ENCODE data around the gene PLXNA3. TPM values are rescaled to one million over a fixed set of nuclear protein-coding genes. Genes with fewer than 3 reads are reported as not detected.

PLXNA3 gene
- polyA plus RNA-seq, 3 donors: 0.02 to 10.9 TPM; not detected in 1

DNA sequence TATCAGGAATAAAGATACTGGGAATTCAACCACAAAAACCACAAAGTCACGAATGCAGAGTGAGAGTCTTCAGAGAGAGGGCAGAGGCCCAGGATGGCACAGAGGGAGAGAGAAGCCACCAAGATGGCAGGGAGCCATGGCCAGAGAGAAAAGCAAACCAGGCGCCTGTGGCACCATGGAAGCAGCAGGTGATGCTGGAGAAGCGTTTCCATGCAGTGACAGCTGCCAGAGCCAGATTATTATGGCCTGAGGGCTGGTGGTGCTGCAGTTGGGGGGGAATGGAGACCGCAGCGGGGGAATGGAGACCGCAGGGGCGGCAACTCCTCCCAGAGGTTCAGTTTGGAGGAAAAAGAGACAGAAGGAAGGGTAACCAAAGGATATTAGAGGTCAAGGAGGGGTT, 40.9 kb upstream of the PLXNA3 start:
- Mint-ChIP-seq H3K27ac (peak overlapping the region in 3 of 7 donors; percentile 68 to 72 (median 72)), H3K9me3 (peaks cover 0 to 4% (median 0%) of the 10 kb centered on the region in 7 donors), H3K27me3 (ENCODE audit: low read depth in 3 of 3) (peaks cover 0 to 3% (median 0%) of the 10 kb centered on the region in 3 donors), H3K4me1 (peaks cover 6% of the 10 kb centered on the region), H3K4me3 (no peak overlapping the region), H3K36me3 (peaks cover 15 to 38% of the 10 kb centered on the region in 2 donors)
- intact Hi-C loops (cut with micrococcal nuclease): no loop called here
- Histone ChIP-seq H2AFZ (ENCODE audit: insufficient read depth, low read depth, low read length, poor library complexity, severe bottlenecking) (no peak overlapping the region), H3K4me1 (ENCODE audit: control insufficient read depth in 1 of 2, insufficient read depth in 2 of 2, low read length in 2 of 2) (peaks cover 12 to 15% of the 10 kb centered on the region in 2 donors), H3K79me2 (ENCODE audit: insufficient read depth, low read length) (peaks cover 11% of the 10 kb centered on the region), H3K4me3 (replicated peaks in 1 of 3; ENCODE audit: low read depth in 2 of 3, low read length in 3 of 3) (no peak overlapping the region), H3K27ac (ENCODE audit: low read depth in 1 of 2, low read length in 2 of 2) (no peak overlapping the region), H3K9me3 (replicated peaks in 1 of 2; ENCODE audit: control insufficient read depth in 1 of 2, insufficient read depth in 1 of 2, low read length in 2 of 2) (no peaks in the 10 kb centered on the region), H3K9ac (ENCODE audit: insufficient read depth, low read length, poor library complexity, severe bottlenecking) (no peak overlapping the region), H3K4me2 (replicated peaks; ENCODE audit: extremely low read depth, low read length, poor library complexity, severe bottlenecking) (no peak overlapping the region), H4K20me1 (ENCODE audit: insufficient read depth, low read length) (no peaks in the 10 kb centered on the region), H3K27me3 (ENCODE audit: control insufficient read depth in 2 of 2, insufficient read depth in 2 of 2, low read length in 2 of 2) (no peaks in the 10 kb centered on the region), H3K36me3 (replicated peaks in 1 of 2; ENCODE audit: control insufficient read depth in 1 of 2, insufficient read depth in 2 of 2, low read length in 2 of 2) (peaks cover 19 to 41% of the 10 kb centered on the region in 2 donors)
- TF ChIP-seq, protein P1, sequence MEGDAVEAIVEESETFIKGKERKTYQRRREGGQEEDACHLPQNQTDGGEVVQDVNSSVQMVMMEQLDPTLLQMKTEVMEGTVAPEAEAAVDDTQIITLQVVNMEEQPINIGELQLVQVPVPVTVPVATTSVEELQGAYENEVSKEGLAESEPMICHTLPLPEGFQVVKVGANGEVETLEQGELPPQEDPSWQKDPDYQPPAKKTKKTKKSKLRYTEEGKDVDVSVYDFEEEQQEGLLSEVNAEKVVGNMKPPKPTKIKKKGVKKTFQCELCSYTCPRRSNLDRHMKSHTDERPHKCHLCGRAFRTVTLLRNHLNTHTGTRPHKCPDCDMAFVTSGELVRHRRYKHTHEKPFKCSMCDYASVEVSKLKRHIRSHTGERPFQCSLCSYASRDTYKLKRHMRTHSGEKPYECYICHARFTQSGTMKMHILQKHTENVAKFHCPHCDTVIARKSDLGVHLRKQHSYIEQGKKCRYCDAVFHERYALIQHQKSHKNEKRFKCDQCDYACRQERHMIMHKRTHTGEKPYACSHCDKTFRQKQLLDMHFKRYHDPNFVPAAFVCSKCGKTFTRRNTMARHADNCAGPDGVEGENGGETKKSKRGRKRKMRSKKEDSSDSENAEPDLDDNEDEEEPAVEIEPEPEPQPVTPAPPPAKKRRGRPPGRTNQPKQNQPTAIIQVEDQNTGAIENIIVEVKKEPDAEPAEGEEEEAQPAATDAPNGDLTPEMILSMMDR (IDR thresholded peaks at IDR 0.05): no peak
- no peak for DNase-seq
- WGBS (ENCODE audit: insufficient coverage): no CpG with 5 or more reads among the region's 7 CpGs

DNA sequence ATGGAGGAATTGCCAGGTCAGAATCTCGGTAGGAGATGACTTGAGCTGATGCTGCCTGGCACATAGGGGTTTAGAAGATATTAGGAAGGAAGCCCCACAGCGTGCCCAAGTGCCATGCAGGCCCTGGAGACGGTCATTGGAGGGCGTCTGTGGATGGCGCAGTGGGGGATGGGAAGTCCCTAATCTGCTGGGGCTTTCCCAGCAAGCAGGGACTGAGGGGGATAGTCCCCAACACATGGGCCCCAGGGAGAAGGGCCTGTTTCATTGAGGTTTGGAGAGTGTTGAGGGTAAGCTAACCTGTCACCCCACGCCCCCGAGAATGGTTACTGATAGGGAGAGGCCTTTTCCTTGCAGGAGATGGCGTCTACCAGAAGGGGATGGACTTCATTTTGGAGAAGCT, 38.9 kb upstream of the PLXNA3 start:
- intact Hi-C loops (cut with micrococcal nuclease): no loop called here
- Histone ChIP-seq H3K27me3 (ENCODE audit: control insufficient read depth in 2 of 2, insufficient read depth in 2 of 2, low read length in 2 of 2) (no peaks in the 10 kb centered on the region), H2AFZ (ENCODE audit: insufficient read depth, low read depth, low read length, poor library complexity, severe bottlenecking) (no peak overlapping the region), H3K4me2 (replicated peaks; ENCODE audit: extremely low read depth, low read length, poor library complexity, severe bottlenecking) (no peak overlapping the region), H3K4me1 (ENCODE audit: control insufficient read depth in 1 of 2, insufficient read depth in 2 of 2, low read length in 2 of 2) (peaks cover 0 to 6% of the 10 kb centered on the region in 2 donors), H4K20me1 (ENCODE audit: insufficient read depth, low read length) (no peaks in the 10 kb centered on the region), H3K79me2 (ENCODE audit: insufficient read depth, low read length) (no peaks in the 10 kb centered on the region), H3K27ac (ENCODE audit: low read depth in 1 of 2, low read length in 2 of 2) (no peak overlapping the region), H3K9ac (ENCODE audit: insufficient read depth, low read length, poor library complexity, severe bottlenecking) (no peak overlapping the region), H3K4me3 (replicated peaks in 1 of 3; ENCODE audit: low read depth in 2 of 3, low read length in 3 of 3) (no peak overlapping the region), H3K36me3 (replicated peaks in 1 of 2; ENCODE audit: control insufficient read depth in 1 of 2, insufficient read depth in 2 of 2, low read length in 2 of 2) (peaks cover 17 to 33% of the 10 kb centered on the region in 2 donors), H3K9me3 (replicated peaks in 1 of 2; ENCODE audit: control insufficient read depth in 1 of 2, insufficient read depth in 1 of 2, low read length in 2 of 2) (no peaks in the 10 kb centered on the region)
- no peaks in the 10 kb centered on the region for H3K27me3 Mint-ChIP-seq (ENCODE audit: low read depth in 3 of 3)
- H3K9me3 Mint-ChIP-seq: peaks cover 0 to 2% (median 0%) of the 10 kb centered on the region in 7 donors
- H3K36me3 Mint-ChIP-seq: peaks cover 15 to 33% of the 10 kb centered on the region in 2 donors
- TF ChIP-seq, protein P1 (IDR thresholded peaks at IDR 0.05): no peak
- DNase-seq: no peak
- peaks cover 4% of the 10 kb centered on the region for H3K4me1 Mint-ChIP-seq
- peak overlapping the region in 1 of 7 donors; percentile 33 for H3K27ac Mint-ChIP-seq
- no peak overlapping the region for H3K4me3 Mint-ChIP-seq
- WGBS (ENCODE audit: insufficient coverage): 97% methylated on average over 7 of the region's 8 CpGs

Data from CD14-positive monocyte (primary cell).